Esophagus muscularis mucosa (tissue), 4 donors: ENCODE measurements around the gene MBNL1. TPM values are rescaled to one million over a fixed set of nuclear protein-coding genes. Genes with fewer than 3 reads are reported as not detected.
A peak's percentile ranks its signal among the peaks of the same experiment; 100 is the strongest.

Experiments
- DNase-seq: peaks from one replicate; pipeline ENCODE4 v3.0.0-alpha.2; 2017; ENCODE audit errors: extremely low spot score
- H3K27ac ChIP-seq, 4 donors: fragments of 200-600 bp; sonication (generic); replicated peaks in 1 of 4; 1 replicate in 3 of 4; 2 replicates in 1 of 4; pipeline ENCODE4 v1.5.1; 2016 to 2019; ENCODE audit warnings: mild to moderate bottlenecking in 1 of 4
- H3K27me3 ChIP-seq, 4 donors: fragments of 200-600 bp; sonication (generic); one replicate each; pipeline versions ENCODE4 v1.5.1 to v1.6.0; 2016 to 2019
- H3K36me3 ChIP-seq, 4 donors: fragments of 200-600 bp; sonication (generic); one replicate each; pipeline ENCODE4 v1.5.1; 2016 to 2019
- H3K4me1 ChIP-seq, 4 donors: fragments of 200-600 bp; sonication (generic); one replicate each; pipeline ENCODE4 v1.5.1; 2016 to 2019
- H3K4me3 ChIP-seq, 4 donors: fragments of 200-600 bp; sonication (generic); 1 replicate in 2 of 4; 2 replicates in 2 of 4; pipeline ENCODE4 v1.5.1; 2016 to 2019; ENCODE audit warnings: mild to moderate bottlenecking in 4 of 4, moderate library complexity in 1 of 4
- H3K9me3 ChIP-seq, 4 donors: fragments of 200-600 bp; sonication (generic); 1 replicate in 3 of 4; 2 replicates in 1 of 4; pipeline ENCODE4 v1.5.1; 2016 to 2019
- CTCF ChIP-seq, 3 experiments: fragments of 200-600 bp in 2 of 3; fragments of 450-650 bp in 1 of 3; sonication (generic) in 2 of 3; IDR thresholded peaks; one replicate each; pipeline ENCODE4 v1.5.1; 2017 to 2019; ENCODE audit warnings: antibody characterized with exemption in 3 of 3, mild to moderate bottlenecking in 2 of 3, moderate library complexity in 1 of 3
- EP300 ChIP-seq: sonication (generic); formaldehyde crosslinking; IDR thresholded peaks from one replicate; pipeline ENCODE4 v1.6.1; 2017; ENCODE audit warnings: antibody characterized with exemption
- POLR2A ChIP-seq: fragments of 450-650 bp; IDR thresholded peaks from one replicate; pipeline ENCODE4 v1.6.1; 2017; ENCODE audit warnings: antibody characterized with exemption, moderate library complexity, mild to moderate bottlenecking, low read depth
- POLR2AphosphoS5 ChIP-seq, 2 donors: sonication (generic); formaldehyde crosslinking; IDR thresholded peaks; one replicate each; pipeline ENCODE4 v1.6.1; 2017; ENCODE audit warnings: antibody characterized with exemption in 2 of 2
- WGBS: methylation state at CpG from one replicate; pipeline ENCODE4 v1.1.5; 2018; 5-methylcytosine and 5-hydroxymethylcytosine counted together
- intact Hi-C: fragments of 100-400 bp; cut with DNase I; formaldehyde crosslinking; loops from one replicate; pipeline ENCODE4 v1.15.1; 2023
- total RNA-seq, 4 donors: library from RNA; depleted of rRNA; stranded (reverse); fragments of >200 nt; gene quantifications; one replicate each; pipeline versions ENCODE4 v1.1.0 to v1.2.1, GENCODE V29; 2016

The MBNL1 gene
- total RNA-seq, 4 donors from 2014 or later: 635 to 868 (median 720) TPM

- H3K4me1 ChIP-seq: peaks cover 0 to 14% (median 10%) of the 10 kb centered on the region in 4 donors
- no peak for TF ChIP-seq POLR2A
- no peak for TF ChIP-seq EP300
- no peak for TF ChIP-seq CTCF (IDR thresholded peaks at IDR 0.05)
- TF ChIP-seq POLR2AphosphoS5 (IDR thresholded peaks at IDR 0.05): no peak
- intact Hi-C loops: no loop called here
- H3K4me3 ChIP-seq: no peak overlapping the region
- no peak for DNase-seq
- H3K27ac ChIP-seq: no peak overlapping the region
- no peaks in the 10 kb centered on the region for H3K36me3 ChIP-seq
- WGBS: 58% methylated on average over 2 of the region's 2 CpGs
- H3K9me3 ChIP-seq: no peaks in the 10 kb centered on the region
- no peaks in the 10 kb centered on the region for H3K27me3 ChIP-seq
Measured at GRCh38 chr3:152241142-152242017, 27.3 kb upstream of the MBNL1 start.

- WGBS: 88% methylated on average over 1 of the region's 1 CpG
- TF ChIP-seq POLR2A (no peak), POLR2AphosphoS5 (IDR thresholded peaks at IDR 0.05) (no peak), EP300 (no peak), CTCF (IDR thresholded peaks at IDR 0.05) (no peak)
- no peaks in the 10 kb centered on the region for H3K9me3 ChIP-seq
- H3K36me3 ChIP-seq: no peaks in the 10 kb centered on the region
- H3K27ac ChIP-seq: no peak overlapping the region
- H3K4me1 ChIP-seq: peaks cover 0 to 14% (median 10%) of the 10 kb centered on the region in 4 donors
- no peaks in the 10 kb centered on the region for H3K27me3 ChIP-seq
- H3K4me3 ChIP-seq: no peak overlapping the region
- intact Hi-C loops: no loop called here
- DNase-seq: no peak
Measured at GRCh38 chr3:152243301-152243711, 25.4 kb upstream of the MBNL1 start.

- Histone ChIP-seq H3K36me3 (no peaks in the 10 kb centered on the region), H3K4me3 (peak overlapping the region in 1 of 4 donors; percentile 7)
- DNase-seq: no peak
Measured at GRCh38 chr3:152243721-152244516, 24.8 kb upstream of the MBNL1 start.

GRCh38 chr3:152244517-152244888 is 24.2 kb upstream of the MBNL1 start:
- TF ChIP-seq POLR2A (no peak), POLR2AphosphoS5 (IDR thresholded peaks at IDR 0.05) (no peak), EP300 (no peak), CTCF (IDR thresholded peaks at IDR 0.05) (no peak)
- H3K27ac ChIP-seq: no peak overlapping the region
- no peaks in the 10 kb centered on the region for H3K9me3 ChIP-seq
- H3K4me1 ChIP-seq: peaks cover 0 to 14% (median 10%) of the 10 kb centered on the region in 4 donors
- no peaks in the 10 kb centered on the region for H3K27me3 ChIP-seq
- H3K4me3 ChIP-seq: no peak overlapping the region
- no peak for DNase-seq
- no peaks in the 10 kb centered on the region for H3K36me3 ChIP-seq
- WGBS: 72% methylated on average over 2 of the region's 2 CpGs
- intact Hi-C loops: no loop called here

More at GRCh38 chr3:152243721-152244516, 24.8 kb upstream of the MBNL1 start:
- Histone ChIP-seq H3K27ac (no peak overlapping the region), H3K4me1 (peaks cover 0 to 14% (median 10%) of the 10 kb centered on the region in 4 donors), H3K27me3 (no peaks in the 10 kb centered on the region), H3K9me3 (no peaks in the 10 kb centered on the region)
- WGBS: 85% methylated on average over 10 of the region's 10 CpGs
- TF ChIP-seq POLR2AphosphoS5 (IDR thresholded peaks at IDR 0.05): no peak
- intact Hi-C loops: no loop called here
